Measurements from ENCODE around the gene KBTBD3. TPM values are rescaled to one million over a fixed set of nuclear protein-coding genes. Genes with fewer than 3 reads are reported as not detected.

KBTBD3 gene
- total RNA-seq, 1 experiment from 2014 or later = 3.2 TPM

DNA sequence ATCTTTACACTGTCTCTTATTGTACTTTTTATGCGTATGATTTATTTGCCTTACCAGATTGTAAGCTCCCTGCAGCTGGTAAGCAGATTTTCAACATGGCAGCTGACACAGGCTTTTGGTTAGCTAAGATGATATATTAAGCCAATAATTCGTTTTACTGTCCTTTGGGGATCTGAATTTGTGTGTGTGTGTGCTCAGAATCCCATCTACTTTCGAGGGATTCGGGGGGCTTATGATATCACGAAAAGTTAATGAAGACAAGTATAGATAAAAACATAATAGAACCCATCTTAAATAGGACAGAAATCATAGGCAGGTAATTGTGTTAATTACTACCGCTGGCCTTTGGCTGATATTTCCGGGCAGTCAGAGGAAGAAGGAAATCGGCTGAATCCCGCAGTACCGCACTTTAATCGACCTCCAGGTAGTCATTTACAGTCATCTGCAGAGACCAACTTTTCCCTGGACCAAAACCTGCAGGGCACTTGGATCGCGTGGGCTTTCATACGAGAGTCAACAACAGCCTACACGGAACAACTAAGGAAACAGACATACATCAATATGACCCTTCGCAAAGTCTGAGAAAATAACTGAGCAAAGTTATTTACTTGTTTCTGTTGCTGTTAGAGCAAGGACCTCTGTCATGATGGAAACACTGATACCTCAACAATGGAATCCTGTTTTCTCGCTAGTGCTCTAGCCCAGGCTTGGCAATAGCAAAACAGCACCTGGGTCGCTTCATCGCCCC lies 802 bp downstream of the KBTBD3 start:
- Histone ChIP-seq H3K27me3 (replicated peaks; ENCODE audit: insufficient read depth, low read depth, low read length, poor library complexity) (no peaks in the 10 kb centered on the region), H3K9me3 (ENCODE audit: low read depth, low read length, poor library complexity, severe bottlenecking) (no peaks in the 10 kb centered on the region), H3K4me3 (ENCODE audit: low read depth, low read length, poor library complexity, severe bottlenecking) (peak overlapping the region; percentile 82), H3K36me3 (ENCODE audit: insufficient read depth, low read length, poor library complexity, severe bottlenecking) (peaks cover 22% of the 10 kb centered on the region), H3K4me1 (ENCODE audit: insufficient read depth, low read length, poor library complexity, severe bottlenecking) (peaks cover 17% of the 10 kb centered on the region), H3K27ac (ENCODE audit: low read depth, low read length, poor library complexity, severe bottlenecking) (peak overlapping the region; percentile 44)
- DNase-seq (ENCODE audit: low spot score) = no peak
- ChIA-PET POLR2A (ENCODE audit: low non-redundant PET) (no interaction called here), CTCF (interaction anchor here (0.5 kb wide), 1 partner anchor 961 kb away, joined by 5 read pairs; no protein-coding TSS in a partner anchor)
- BruUV-seq (replicated peaks) = no TSS peak
- intact Hi-C loops (cut with micrococcal nuclease; ENCODE audit: unreplicated experiment) = no loop called here
- TF ChIP-seq EZH2 (IDR thresholded peaks at IDR 0.05; ENCODE audit: borderline replicate concordance, low read depth, low read length, poor library complexity, severe bottlenecking) = no peak
- no peak for TF ChIP-seq CTCF (conservative IDR thresholded peaks at IDR 0.05; ENCODE audit: low read depth, low read length)

GRCh38 chr11:106072804-106073203 lies 4.3 kb downstream of the KBTBD3 start:
- intact Hi-C loops (cut with micrococcal nuclease; ENCODE audit: unreplicated experiment) = no loop called here
- ChIA-PET CTCF (no interaction called here), POLR2A (ENCODE audit: low non-redundant PET) (no interaction called here)
- no peaks in the 10 kb centered on the region for H3K27me3 ChIP-seq (replicated peaks; ENCODE audit: insufficient read depth, low read depth, low read length, poor library complexity)
- TF ChIP-seq EZH2 (IDR thresholded peaks at IDR 0.05; ENCODE audit: borderline replicate concordance, low read depth, low read length, poor library complexity, severe bottlenecking) (no peak), CTCF (conservative IDR thresholded peaks at IDR 0.05; ENCODE audit: low read depth, low read length) (no peak)
- no peaks in the 10 kb centered on the region for H3K36me3 ChIP-seq (ENCODE audit: insufficient read depth, low read length, poor library complexity, severe bottlenecking)
- H3K9me3 ChIP-seq (ENCODE audit: low read depth, low read length, poor library complexity, severe bottlenecking) = no peaks in the 10 kb centered on the region
- peaks cover 6% of the 10 kb centered on the region for H3K4me1 ChIP-seq (ENCODE audit: insufficient read depth, low read length, poor library complexity, severe bottlenecking)
- no peak overlapping the region for H3K27ac ChIP-seq (ENCODE audit: low read depth, low read length, poor library complexity, severe bottlenecking)
- DNase-seq (ENCODE audit: low spot score) = no peak
- BruUV-seq (replicated peaks) = no TSS peak
- H3K4me3 ChIP-seq (ENCODE audit: low read depth, low read length, poor library complexity, severe bottlenecking) = no peak overlapping the region

- CTCF ChIA-PET = no interaction called here
- H3K4me3 ChIP-seq (ENCODE audit: low read depth, low read length, poor library complexity, severe bottlenecking) = no peak overlapping the region
- H3K36me3 ChIP-seq (ENCODE audit: insufficient read depth, low read length, poor library complexity, severe bottlenecking) = no peaks in the 10 kb centered on the region
- POLR2A ChIA-PET (ENCODE audit: low non-redundant PET) = no interaction called here
- intact Hi-C loops (cut with micrococcal nuclease; ENCODE audit: unreplicated experiment) = no loop called here
- no peaks in the 10 kb centered on the region for H3K9me3 ChIP-seq (ENCODE audit: low read depth, low read length, poor library complexity, severe bottlenecking)
- no peak overlapping the region for H3K27ac ChIP-seq (ENCODE audit: low read depth, low read length, poor library complexity, severe bottlenecking)
- H3K4me1 ChIP-seq (ENCODE audit: insufficient read depth, low read length, poor library complexity, severe bottlenecking) = no peaks in the 10 kb centered on the region
- no peak for TF ChIP-seq CTCF (conservative IDR thresholded peaks at IDR 0.05; ENCODE audit: low read depth, low read length)
- TF ChIP-seq EZH2 (IDR thresholded peaks at IDR 0.05; ENCODE audit: borderline replicate concordance, low read depth, low read length, poor library complexity, severe bottlenecking) = no peak
- no peak for DNase-seq (ENCODE audit: low spot score)
- no TSS peak for BruUV-seq (replicated peaks)
- no peaks in the 10 kb centered on the region for H3K27me3 ChIP-seq (replicated peaks; ENCODE audit: insufficient read depth, low read depth, low read length, poor library complexity)
Measured at GRCh38 chr11:106070606-106071005, 6.5 kb downstream of the KBTBD3 start.
